ENCODE measurements around the gene NME4. TPM values are rescaled to one million over a fixed set of nuclear protein-coding genes. Genes with fewer than 3 reads are reported as not detected.
"Not testable (repeated sequence)": the region's sequence is repeated elsewhere in the genome, so short reads cannot be mapped to it uniquely, and the experiment has no call there.

NME4 gene
- polyA plus RNA-seq, 1 of the 3 experiments (the other 2 are of a cell fraction), result 509 TPM

GRCh38 chr16:386641-387156 lies 10.3 kb upstream of the NME4 start:
- ChIA-PET POLR2A (no interaction called here), CTCF (interaction anchor here (0.6 to 1.9 kb wide), 6 partner anchors 11 to 269 kb away, joined by 3 to 5 read pairs (median 4); no protein-coding TSS in a partner anchor)
- no peaks in the 10 kb centered on the region for H4K20me1 ChIP-seq (ENCODE audit: insufficient read depth)
- H3K79me2 ChIP-seq (ENCODE audit: insufficient read depth), result no peaks in the 10 kb centered on the region
- no peak for TF ChIP-seq FOXM1 (IDR thresholded peaks at IDR 0.05; ENCODE audit: low read depth)
- TF ChIP-seq RAD21 (IDR thresholded peaks at IDR 0.05; ENCODE audit: low read length), result peak; percentile 45
- TF ChIP-seq CTCF (IDR thresholded peaks at IDR 0.05), result peak; percentile 35
- no peak overlapping the region for H3K4me2 ChIP-seq
- no peaks in the 10 kb centered on the region for H3K27me3 ChIP-seq (ENCODE audit: insufficient read depth)
- no peaks in the 10 kb centered on the region for H3K9me2 ChIP-seq
- H3K27ac ChIP-seq (ENCODE audit: low read depth in 2 of 2, low read length in 1 of 2), result no peak overlapping the region
- H3F3A ChIP-seq (replicated peaks; ENCODE audit: insufficient read depth), result peaks cover 4% of the 10 kb centered on the region
- H2AFZ ChIP-seq (ENCODE audit: low read depth), result no peak overlapping the region
- no peak overlapping the region for H3K4me3 ChIP-seq (ENCODE audit: low read depth in 2 of 2, low read length in 1 of 2)
- H3K9ac ChIP-seq, result no peak overlapping the region
- H3K36me3 ChIP-seq (replicated peaks in 1 of 2; ENCODE audit: control insufficient read depth in 1 of 2, insufficient read depth in 2 of 2, low read length in 1 of 2), result no peaks in the 10 kb centered on the region
- no peaks in the 10 kb centered on the region for H3K9me3 ChIP-seq
- 94% methylated on average over 19 of the region's 19 CpGs for WGBS (ENCODE audit: low lambda C conversion rate)
- H3K4me1 ChIP-seq (ENCODE audit: control insufficient read depth in 1 of 2, insufficient read depth in 2 of 2, low read depth in 1 of 2, low read length in 1 of 2), result peaks cover 0 to 5% of the 10 kb centered on the region in 2 experiments; a peak in 1 of 4 replicates
- no peak for DNase-seq

GRCh38 chr16:387761-388666 lies 9.0 kb upstream of the NME4 start:
- H3K36me3 ChIP-seq (replicated peaks in 1 of 2; ENCODE audit: control insufficient read depth in 1 of 2, insufficient read depth in 2 of 2, low read length in 1 of 2); H3K27me3 ChIP-seq (ENCODE audit: insufficient read depth); H3K9me3 ChIP-seq; H3K4me2 ChIP-seq; POLR2A ChIA-PET; H3K27ac ChIP-seq (ENCODE audit: low read depth in 2 of 2, low read length in 1 of 2); H4K20me1 ChIP-seq (ENCODE audit: insufficient read depth); H2AFZ ChIP-seq (ENCODE audit: low read depth); H3K4me3 ChIP-seq (ENCODE audit: low read depth in 2 of 2, low read length in 1 of 2); H3F3A ChIP-seq (replicated peaks; ENCODE audit: insufficient read depth); H3K9me2 ChIP-seq; H3K79me2 ChIP-seq (ENCODE audit: insufficient read depth); DNase-seq; H3K9ac ChIP-seq; H3K4me1 ChIP-seq (ENCODE audit: control insufficient read depth in 1 of 2, insufficient read depth in 2 of 2, low read depth in 1 of 2, low read length in 1 of 2): not testable (repeated sequence)
- 90% methylated on average over 20 of the region's 20 CpGs for WGBS (ENCODE audit: low lambda C conversion rate)
- CTCF ChIA-PET, result interaction anchor here (0.6 to 1.9 kb wide), 3 partner anchors 99 to 286 kb away, joined by 3 to 5 read pairs (median 4); no protein-coding TSS in a partner anchor

GRCh38 chr16:389352-389751 lies 7.6 kb upstream of the NME4 start:
- CTCF ChIA-PET, result no interaction called here
- DNase-seq, result no peak
- no peak for TF ChIP-seq GATA2 (CRISPR knock-in tag; IDR thresholded peaks at IDR 0.05)
- no peak for TF ChIP-seq USF2 (IDR thresholded peaks at IDR 0.05; ENCODE audit: borderline replicate concordance, low read depth, low read length)
- no peak for TF ChIP-seq SMC3 (IDR thresholded peaks at IDR 0.05; ENCODE audit: low read depth, low read length)
- TF ChIP-seq YY1 (IDR thresholded peaks at IDR 0.05; ENCODE audit: low read depth), result no peak
- no peak for TF ChIP-seq JUND (IDR thresholded peaks at IDR 0.05)
- TF ChIP-seq FOXJ3 (CRISPR knock-in tag; IDR thresholded peaks at IDR 0.05), result no peak
- TF ChIP-seq RFX5 (IDR thresholded peaks at IDR 0.05; ENCODE audit: low read length), result no peak
- no peak for TF ChIP-seq CHD2 (IDR thresholded peaks at IDR 0.05; ENCODE audit: low read length, partially characterized antibody)
- no peak for TF ChIP-seq FOXM1 (IDR thresholded peaks at IDR 0.05; ENCODE audit: low read depth)
- TF ChIP-seq MEF2A (IDR thresholded peaks at IDR 0.05; ENCODE audit: borderline replicate concordance, low read depth), result no peak
- no peak for TF ChIP-seq POLR2AphosphoS5 (IDR thresholded peaks at IDR 0.05; ENCODE audit: low read depth, low read length)
- TF ChIP-seq ZBTB33 (IDR thresholded peaks at IDR 0.05; ENCODE audit: borderline replicate concordance, low read depth), result no peak

More at GRCh38 chr16:389352-389751, 7.6 kb upstream of the NME4 start:
- Histone ChIP-seq H3K9me3 (no peaks in the 10 kb centered on the region), H3F3A (replicated peaks; ENCODE audit: insufficient read depth) (peaks cover 4% of the 10 kb centered on the region), H3K27ac (ENCODE audit: low read depth in 2 of 2, low read length in 1 of 2) (no peak overlapping the region), H3K9me2 (no peaks in the 10 kb centered on the region), H2AFZ (ENCODE audit: low read depth) (no peak overlapping the region), H3K4me3 (ENCODE audit: low read depth in 2 of 2, low read length in 1 of 2) (no peak overlapping the region), H3K9ac (no peak overlapping the region), H3K4me1 (ENCODE audit: control insufficient read depth in 1 of 2, insufficient read depth in 2 of 2, low read depth in 1 of 2, low read length in 1 of 2) (no peaks in the 10 kb centered on the region), H3K79me2 (ENCODE audit: insufficient read depth) (no peaks in the 10 kb centered on the region), H3K27me3 (ENCODE audit: insufficient read depth) (no peaks in the 10 kb centered on the region), H4K20me1 (ENCODE audit: insufficient read depth) (no peaks in the 10 kb centered on the region), H3K36me3 (replicated peaks in 1 of 2; ENCODE audit: control insufficient read depth in 1 of 2, insufficient read depth in 2 of 2, low read length in 1 of 2) (no peaks in the 10 kb centered on the region), H3K4me2 (no peak overlapping the region)
- 77% methylated on average over 10 of the region's 10 CpGs for WGBS (ENCODE audit: low lambda C conversion rate)
- POLR2A ChIA-PET, result no interaction called here
